ENCODE results near the gene RSPH1.
A peak's percentile ranks its signal among the peaks of the same experiment; 100 is the strongest.

RSPH1 gene

GRCh38 chr21:42496120-42496838 lies at the start of gene RSPH1:
Gene RSPH1, minus strand, starts transcription at chr21:42496224. Its CDS starts 38 bp downstream, at chr21:42496186.
- DNase-seq: peak; percentile 93

- no peak for DNase-seq
Measured at GRCh38 chr21:42545745-42546144, 49.7 kb upstream of the RSPH1 start.

GRCh38 chr21:42545317-42545716 lies 49.3 kb upstream of the RSPH1 start:
- DNase-seq: no peak

DNA sequence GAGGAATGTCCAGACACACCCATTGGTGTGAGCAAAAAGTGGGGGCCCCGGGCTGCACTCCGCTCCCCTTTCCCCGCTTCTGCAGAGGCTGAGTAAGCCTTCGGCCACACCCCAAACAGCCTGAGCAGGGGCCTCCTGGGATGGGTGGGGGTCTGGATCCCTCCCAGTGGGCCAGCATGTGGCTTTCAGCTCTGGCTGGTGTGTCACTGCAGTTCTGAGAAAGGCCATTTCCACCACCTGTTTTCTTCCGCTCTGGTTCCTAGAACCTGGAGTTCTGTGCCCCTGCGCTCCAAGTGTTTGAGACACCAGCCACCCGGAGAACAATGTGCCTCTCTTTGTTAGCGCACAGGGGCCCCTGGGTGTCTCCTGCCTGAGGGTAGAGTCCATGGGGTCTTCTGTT lies 48.5 kb upstream of the RSPH1 start:
- no peak for DNase-seq

DNA sequence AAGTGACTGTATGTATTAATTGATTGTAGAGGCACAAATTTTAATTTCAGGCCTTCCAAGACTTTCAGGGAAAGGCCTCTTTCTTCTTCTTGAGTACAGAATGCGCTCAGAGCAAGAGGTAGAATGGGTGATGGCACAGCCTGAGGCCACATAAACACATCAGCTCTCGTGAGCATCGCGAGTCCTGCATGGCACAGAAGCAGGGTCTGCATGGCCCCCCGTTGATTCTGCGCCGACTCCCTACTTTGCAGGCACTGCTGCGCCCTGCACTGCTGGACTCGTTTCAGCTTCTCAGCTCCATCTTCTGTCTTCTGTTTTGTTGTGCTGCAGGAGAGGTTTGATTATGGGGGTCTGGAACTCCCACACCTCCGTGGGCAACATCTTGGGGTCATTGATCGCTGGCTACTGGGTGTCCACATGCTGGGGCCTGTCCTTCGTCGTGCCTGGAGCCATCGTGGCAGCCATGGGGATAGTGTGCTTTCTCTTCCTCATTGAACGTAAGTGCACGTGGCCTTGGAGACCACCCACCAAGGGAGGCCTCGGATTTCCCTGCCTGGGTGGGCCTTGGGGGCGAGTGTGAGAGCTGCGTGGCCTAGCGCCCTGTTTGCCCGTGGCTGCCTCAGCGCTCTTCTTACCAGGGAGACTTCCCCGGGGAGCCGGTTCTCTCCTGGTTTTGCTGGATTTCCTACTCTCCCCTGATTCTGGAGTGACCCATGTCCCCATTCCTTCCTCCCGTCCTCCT lies 47.3 kb upstream of the RSPH1 start:
- no peak for DNase-seq

DNA sequence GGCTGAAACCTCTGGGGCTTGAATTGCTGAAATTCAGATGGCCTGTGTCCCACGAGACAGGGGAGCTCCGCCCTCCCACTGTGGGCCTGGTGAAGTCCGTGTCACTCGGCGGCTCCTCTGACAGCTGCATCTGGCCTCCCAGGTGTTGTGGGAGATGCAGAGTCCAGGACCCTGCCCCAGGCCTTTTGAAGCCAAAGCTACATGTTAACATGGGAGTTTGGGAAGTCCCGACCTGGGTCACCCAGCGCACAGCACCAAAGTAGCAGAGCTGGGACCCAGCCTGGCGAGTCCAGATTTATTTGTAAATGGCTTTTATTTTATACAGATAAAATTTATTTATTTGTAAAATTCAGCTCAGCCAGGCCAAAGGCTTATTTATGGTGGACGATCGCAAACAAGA lies 46.6 kb upstream of the RSPH1 start:
- DNase-seq: no peak

GRCh38 chr21:42542196-42542595 lies 46.2 kb upstream of the RSPH1 start:
- no peak for DNase-seq

GRCh38 chr21:42541618-42542017 lies 45.6 kb upstream of the RSPH1 start:
- DNase-seq: no peak

- DNase-seq: no peak
Measured at GRCh38 chr21:42541174-42541573, 45.1 kb upstream of the RSPH1 start.

DNA sequence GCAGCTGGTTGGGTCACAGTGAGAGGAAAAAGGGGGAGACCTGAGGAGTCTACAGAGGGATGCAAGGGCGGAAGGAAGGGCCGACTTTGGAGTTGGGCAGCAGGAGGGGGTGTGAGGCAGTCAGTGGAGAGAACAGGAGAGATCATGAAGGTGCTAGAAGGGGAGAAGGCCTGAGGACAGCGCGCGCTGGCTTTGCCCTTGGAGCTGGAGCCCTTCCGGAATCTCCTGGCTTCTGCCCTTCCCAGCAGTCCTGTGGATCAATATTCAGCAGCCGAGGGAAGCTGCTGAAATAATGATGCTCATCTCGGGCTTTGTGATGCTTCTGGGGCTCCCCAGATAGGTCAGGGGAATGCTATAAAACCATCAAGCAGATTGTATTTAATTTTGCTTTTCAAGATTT lies 44.4 kb upstream of the RSPH1 start:
- DNase-seq: no peak

GRCh38 chr21:42539931-42540343 lies 43.9 kb upstream of the RSPH1 start:
- no peak for DNase-seq

- DNase-seq: no peak
Measured at GRCh38 chr21:42539342-42539741, 43.3 kb upstream of the RSPH1 start.

DNA sequence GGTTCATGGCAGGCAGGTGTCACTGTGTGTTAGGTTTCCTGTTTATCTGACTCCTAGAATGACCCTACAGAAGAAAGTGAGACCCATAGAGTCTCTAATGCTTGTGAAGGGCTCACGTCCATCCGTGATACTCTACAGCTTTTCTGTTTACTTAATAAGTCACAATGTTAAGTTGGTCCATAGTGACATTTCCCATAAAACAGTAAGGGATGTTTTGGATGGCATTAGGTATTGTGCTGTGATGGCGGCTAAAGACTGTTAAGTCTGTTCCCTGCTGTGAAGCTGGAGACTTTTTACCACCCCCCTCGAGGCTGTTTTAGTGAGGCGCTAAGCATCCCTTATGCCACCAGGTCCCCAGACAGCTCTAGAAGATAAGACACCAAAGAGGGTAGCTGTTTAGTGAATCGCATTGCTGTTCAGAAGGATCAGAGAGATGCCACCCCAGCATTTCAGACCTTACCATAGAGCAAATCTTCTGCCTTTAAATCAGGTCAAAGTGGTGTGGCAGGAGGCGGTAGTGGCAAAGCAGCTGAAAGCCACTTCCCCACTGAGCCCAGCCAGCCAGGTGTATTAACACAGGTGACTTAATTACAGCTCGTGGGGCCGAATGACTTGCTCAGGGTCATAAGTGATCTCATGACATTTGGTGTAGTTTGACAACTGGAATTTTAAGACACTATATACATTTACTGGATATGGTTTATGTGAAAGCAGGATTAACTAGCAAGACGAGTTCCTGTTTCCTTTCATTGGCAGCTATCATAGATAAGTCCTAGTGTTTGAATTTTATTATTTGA lies 42.7 kb upstream of the RSPH1 start:
- DNase-seq: no peak

DNA sequence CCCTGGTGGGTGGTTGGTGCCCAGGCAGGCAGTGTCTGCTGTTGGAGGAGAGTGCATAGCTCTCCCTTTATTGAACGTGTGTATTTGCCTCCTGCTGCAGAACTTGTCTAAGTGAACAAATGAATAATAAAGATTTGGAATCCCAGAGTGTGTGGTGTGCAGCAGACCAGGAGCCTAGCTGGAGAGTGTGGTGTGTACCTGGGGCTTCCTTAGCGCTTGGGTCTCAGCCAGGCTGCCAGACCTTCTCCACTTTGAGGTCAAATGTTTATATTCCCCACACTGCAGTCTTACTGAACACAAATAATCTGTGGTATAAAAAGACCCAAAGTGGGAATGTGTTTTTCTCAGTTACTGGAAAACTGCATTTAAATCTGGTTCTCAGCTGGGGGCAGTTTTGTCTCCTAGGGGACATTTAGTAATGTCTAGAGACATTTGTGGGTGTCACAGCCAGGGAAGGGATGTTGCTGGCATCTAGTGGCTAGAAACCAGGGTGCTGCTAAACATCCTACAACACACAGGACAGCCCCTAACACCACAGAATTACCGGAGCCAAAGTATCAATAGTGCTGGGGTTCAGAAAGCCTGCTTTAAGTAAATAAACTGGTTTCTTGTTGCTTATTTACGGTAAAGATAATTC lies 41.2 kb upstream of the RSPH1 start:
- DNase-seq: no peak

DNA sequence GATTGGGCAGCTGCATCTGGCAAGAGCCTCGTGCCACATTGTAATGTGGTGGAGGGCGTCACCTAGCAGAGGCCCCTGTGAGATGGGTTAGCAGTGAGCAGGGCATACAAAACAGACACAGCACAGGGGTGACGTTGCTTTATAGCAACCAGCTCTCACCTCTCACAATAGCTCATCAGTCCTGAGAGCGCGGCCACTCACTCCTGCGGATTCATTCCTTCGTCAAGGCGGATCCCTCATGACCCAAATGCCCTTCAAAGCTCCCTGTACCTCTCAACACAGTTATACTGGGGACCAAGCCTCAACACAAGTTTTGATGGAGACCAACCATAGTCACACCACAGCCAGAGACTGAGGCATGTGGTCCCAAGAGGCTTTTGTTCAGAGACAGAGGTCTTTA lies 40.6 kb upstream of the RSPH1 start:
- no peak for DNase-seq

DNA sequence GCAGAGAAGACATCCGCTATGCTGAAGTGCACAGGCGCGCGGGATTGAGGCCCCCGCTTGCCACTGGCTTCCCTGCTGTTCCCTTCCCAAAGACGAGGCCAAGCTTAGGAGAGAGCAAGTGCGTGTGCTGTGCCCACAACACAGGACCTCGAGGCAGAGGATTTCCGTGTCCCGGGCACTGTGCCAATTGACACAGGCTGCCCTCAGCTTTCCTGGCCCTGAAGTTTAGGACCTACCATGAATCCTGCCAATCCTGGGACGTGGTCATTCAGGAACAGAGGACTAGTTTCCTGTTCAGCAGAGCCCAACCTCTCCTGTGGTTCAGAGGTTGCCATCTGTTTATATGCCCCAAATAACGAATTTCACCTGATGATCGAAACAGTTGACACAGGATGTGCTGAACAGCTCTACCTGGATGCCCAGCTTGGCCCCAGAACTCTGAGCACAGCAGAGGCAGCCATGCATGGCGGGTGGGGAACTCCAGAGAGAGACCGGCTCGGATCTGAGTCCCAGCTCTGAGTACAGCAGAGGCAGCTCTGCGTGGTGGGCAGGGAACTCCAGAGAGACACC lies 39.7 kb upstream of the RSPH1 start:
- DNase-seq: no peak

DNA sequence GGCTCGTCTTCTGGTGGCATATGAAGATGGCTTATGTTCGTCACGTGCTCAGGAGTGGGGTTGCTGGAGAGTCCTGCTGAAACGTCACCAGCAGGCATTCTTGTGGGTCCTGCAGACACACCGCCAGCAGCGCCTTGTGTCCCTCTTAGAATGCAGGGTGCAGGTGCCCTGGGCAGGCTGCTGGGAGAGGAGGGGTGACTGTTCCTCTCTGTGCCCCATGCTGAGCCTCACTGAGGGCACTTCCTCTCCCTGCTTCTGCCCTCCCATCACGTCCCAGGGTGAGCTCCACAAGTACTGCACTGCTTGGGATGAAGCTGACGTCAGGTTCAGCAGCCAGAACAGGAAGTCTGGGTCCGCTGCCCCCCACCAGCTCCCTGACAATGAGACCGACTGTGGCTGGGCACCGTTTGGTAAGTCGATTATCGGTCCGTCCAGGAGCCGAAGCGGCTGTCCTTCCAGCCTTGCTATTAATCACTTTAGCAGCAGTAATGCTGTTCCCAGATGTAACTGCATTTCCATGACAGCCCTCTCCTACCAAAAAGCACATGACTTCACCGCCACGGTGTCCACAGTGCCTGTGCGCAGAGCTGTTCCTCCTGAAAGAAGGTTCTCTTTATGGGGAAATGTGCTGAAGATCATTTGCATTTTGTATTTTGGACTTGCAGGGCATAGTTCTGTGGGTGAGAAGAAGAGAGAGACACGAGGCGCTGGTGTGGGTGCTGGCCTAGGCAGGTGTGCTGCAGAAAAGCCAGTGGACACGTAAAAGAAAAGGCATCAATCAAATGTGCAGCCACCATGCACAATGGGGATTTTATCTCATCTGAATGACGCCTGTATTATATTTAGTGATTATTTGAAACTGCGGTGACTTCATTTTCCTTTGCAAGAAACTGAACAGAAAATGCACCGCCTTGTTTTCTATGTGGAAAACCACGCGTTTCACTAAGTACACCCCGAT lies 38.7 kb upstream of the RSPH1 start:
- DNase-seq: no peak

DNA sequence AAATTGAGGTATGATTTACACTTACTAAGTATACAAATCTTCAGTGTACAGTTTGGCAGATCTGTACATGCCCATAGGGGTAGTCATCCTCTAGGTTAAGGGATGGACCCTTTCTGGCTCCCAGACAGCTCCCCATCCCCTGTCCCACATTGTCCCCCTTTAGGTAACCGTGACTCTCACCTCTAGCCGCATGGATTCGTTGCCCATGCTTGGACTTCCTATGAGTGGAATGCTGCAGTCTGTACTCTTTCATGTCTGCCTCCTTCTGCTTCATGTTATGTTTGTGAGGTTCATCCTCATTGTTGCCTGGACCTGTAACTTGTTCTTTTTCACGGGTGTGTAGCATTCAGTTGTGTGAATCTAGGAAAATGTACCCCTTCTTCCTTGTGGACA lies 37.9 kb upstream of the RSPH1 start:
- DNase-seq: no peak

- no peak for DNase-seq
Measured at GRCh38 chr21:42533306-42533962, 37.4 kb upstream of the RSPH1 start.

GRCh38 chr21:42532466-42533181 lies 36.6 kb upstream of the RSPH1 start:
- DNase-seq: no peak

All from amniotic stem cell (primary cell).